T-helper 2 cell treated with Interferon-gamma antibody and Interleukin-4, amounts not matched to agents 5 μg/mL and 100 μg/mL, for 36 hours (primary cell): ENCODE data around the gene TP53RK.

Experiments used
- DNase-seq: peaks from one replicate; pipeline ENCODE4 v3.0.0; 2021; ENCODE audit warnings: low spot score
- H3K27ac Mint-ChIP-seq: one replicate; pipeline ENCODE4 v1.8.0; 2021; ENCODE audit warnings: mild to moderate bottlenecking, mixed read lengths
- H3K27me3 Mint-ChIP-seq: one replicate; pipeline ENCODE4 v1.8.0; 2021; ENCODE audit warnings: low read depth, mixed read lengths
- H3K36me3 Mint-ChIP-seq: one replicate; pipeline ENCODE4 v1.8.0; 2021; ENCODE audit warnings: low read depth, mixed read lengths
- H3K4me1 Mint-ChIP-seq: one replicate; pipeline ENCODE4 v1.8.0; 2021; ENCODE audit warnings: low read depth, mixed read lengths
- H3K4me3 Mint-ChIP-seq: one replicate; pipeline ENCODE4 v1.8.0; 2022; ENCODE audit warnings: mild to moderate bottlenecking, moderate library complexity, mixed read lengths
- H3K9me3 Mint-ChIP-seq: one replicate; pipeline ENCODE4 v1.8.0; 2021; ENCODE audit warnings: mixed read lengths

Gene TP53RK

DNA sequence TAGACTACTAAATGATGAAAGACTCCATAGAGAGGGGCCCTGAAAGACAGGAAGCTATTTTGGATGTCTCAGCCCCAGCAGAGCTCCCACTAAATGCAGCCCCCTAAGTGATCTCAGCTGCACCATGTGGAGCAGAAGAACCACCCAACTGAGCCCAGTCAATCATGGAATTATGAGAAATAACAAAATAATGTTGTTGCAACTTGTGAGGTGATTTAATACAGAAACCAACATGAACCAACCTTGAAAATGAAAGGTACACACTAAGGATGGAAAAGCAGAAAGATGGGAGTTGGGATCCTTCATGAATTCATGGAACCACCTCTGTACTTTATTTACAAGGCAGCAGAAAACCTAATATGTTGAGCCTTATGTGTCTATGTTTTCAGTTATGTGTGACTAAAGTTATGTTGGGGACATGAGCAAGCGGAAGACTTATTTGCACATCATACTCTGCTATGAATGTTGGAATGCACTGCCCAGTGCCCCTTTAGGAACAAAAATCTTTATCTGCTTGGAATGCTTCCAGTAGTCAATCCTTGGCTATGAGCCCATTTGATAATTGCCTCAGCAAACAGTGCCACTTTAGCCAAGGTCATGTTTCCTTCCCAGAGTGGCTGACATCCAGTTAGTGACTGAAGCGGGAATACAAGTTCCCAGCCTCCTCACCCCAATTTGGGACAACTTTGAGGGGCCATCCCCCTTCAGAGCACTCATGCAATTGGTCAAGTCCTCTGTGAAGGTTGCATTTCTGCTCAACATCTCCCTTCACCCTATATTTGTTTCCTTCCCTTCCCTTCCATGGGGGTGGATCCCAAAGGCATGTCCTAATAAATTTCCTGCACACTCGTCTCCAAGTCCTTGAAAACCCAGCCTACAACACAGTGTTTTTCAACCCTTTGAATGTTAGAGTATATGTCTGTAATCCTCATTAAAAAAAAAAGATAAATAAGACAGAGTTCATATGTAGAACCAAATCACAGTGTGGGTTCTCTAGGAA lies 18.4 kb downstream of the TP53RK start:
- Mint-ChIP-seq H3K4me3 (no peak overlapping the region), H3K27ac (no peak overlapping the region), H3K27me3 (no peaks in the 10 kb centered on the region), H3K9me3 (peaks cover 13% of the 10 kb centered on the region), H3K4me1 (no peaks in the 10 kb centered on the region), H3K36me3 (no peaks in the 10 kb centered on the region)
- no peak for DNase-seq

GRCh38 chr20:46670228-46670584 lies 19.0 kb downstream of the TP53RK start:
- no peak overlapping the region for H3K4me3 Mint-ChIP-seq
- H3K9me3 Mint-ChIP-seq, result peaks cover 13% of the 10 kb centered on the region
- no peaks in the 10 kb centered on the region for H3K27me3 Mint-ChIP-seq
- H3K27ac Mint-ChIP-seq, result no peak overlapping the region
- no peak for DNase-seq
- no peaks in the 10 kb centered on the region for H3K4me1 Mint-ChIP-seq
- H3K36me3 Mint-ChIP-seq, result no peaks in the 10 kb centered on the region

DNA sequence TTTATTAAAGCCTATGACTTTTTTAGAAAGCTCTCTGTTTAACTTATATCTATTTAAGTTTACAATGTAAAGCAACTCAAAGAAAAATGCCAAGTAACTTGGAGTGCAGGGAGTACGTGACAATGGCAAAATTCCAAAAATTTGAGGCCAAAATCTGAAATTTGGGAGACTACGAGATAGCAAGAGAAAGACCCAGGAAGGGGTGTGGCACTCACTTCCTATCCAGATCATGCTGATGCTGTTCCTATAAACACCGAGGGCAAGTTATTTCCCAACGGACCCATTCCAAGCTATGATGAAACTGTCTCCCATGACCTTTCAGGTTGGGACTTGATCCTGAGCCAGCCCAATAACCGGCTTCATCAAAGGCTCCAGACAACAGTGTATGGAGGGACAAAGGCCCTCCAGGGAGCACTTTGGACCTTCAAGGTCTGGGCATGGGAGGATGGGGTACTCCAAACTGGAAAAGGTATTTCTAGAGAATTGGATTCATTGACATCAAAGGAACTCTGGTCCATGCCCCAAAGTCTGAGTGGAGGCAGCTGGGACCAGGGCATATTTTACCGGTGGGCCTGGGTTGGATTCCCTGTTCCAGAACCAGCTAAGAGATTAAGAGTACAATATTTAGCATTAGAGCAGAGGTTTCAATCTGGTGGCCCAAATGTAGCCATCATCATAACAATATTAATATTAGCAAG lies 22.3 kb downstream of the TP53RK start:
- Mint-ChIP-seq H3K36me3 (no peaks in the 10 kb centered on the region), H3K27ac (no peak overlapping the region), H3K4me1 (no peaks in the 10 kb centered on the region), H3K9me3 (peaks cover 13% of the 10 kb centered on the region), H3K27me3 (no peaks in the 10 kb centered on the region), H3K4me3 (no peak overlapping the region)
- DNase-seq, result no peak

DNA sequence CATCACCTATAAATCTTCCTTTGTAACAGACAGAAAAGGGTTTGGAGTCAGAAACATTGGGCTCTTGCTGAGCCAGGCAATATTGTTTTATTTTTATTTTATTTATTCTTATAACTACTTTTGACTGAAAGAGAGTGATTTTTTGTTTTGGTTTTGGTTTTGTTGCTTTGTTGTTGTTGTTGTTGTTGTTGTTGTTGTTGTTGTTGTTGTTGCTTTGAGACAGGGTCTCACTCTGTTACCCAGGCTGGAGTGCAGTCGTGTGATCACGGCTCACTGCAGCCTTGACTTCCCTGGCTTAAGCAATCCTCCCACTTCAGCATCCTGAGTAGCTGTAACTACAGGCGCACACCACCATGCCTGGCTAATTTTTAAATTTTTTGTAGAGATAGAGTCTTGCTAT lies 22.9 kb downstream of the TP53RK start:
- Mint-ChIP-seq H3K4me3 (no peak overlapping the region), H3K27me3 (no peaks in the 10 kb centered on the region), H3K9me3 (peaks cover 13% of the 10 kb centered on the region), H3K36me3 (no peaks in the 10 kb centered on the region), H3K4me1 (no peaks in the 10 kb centered on the region), H3K27ac (no peak overlapping the region)
- DNase-seq, result no peak

DNA sequence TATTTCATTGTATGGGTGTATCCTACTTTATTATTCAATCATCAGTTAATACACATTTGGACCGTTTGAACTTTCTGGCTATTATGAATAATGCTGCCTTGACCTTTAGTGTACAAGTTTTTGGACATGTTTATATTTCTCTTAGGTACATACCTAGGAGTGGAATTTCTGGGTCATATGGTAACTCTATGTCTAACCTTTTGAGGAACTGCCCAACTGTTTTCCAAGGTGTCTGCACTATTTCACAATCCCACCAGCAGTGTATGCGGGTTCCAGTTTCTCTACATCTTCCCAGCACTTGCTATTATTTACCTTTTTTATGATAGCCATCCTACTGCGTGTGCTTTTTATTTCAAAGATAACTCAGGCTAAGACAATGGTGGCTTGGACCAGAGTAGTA lies 23.6 kb downstream of the TP53RK start:
- H3K4me1 Mint-ChIP-seq, result no peaks in the 10 kb centered on the region
- DNase-seq, result no peak
- H3K36me3 Mint-ChIP-seq, result no peaks in the 10 kb centered on the region
- no peak overlapping the region for H3K4me3 Mint-ChIP-seq
- peaks cover 10% of the 10 kb centered on the region for H3K9me3 Mint-ChIP-seq
- peaks cover 1% of the 10 kb centered on the region for H3K27me3 Mint-ChIP-seq
- H3K27ac Mint-ChIP-seq, result no peak overlapping the region

- DNase-seq, result no peak
- H3K36me3 Mint-ChIP-seq, result no peaks in the 10 kb centered on the region
- no peaks in the 10 kb centered on the region for H3K4me1 Mint-ChIP-seq
These were observed 25.7 kb downstream of the TP53RK start for GRCh38 chr20:46663531-46663930.

GRCh38 chr20:46661659-46662058 lies 27.6 kb downstream of the TP53RK start:
- H3K27me3 Mint-ChIP-seq, result peaks cover 5% of the 10 kb centered on the region
- H3K4me3 Mint-ChIP-seq, result no peak overlapping the region
- DNase-seq, result no peak
- H3K9me3 Mint-ChIP-seq, result peaks cover 5% of the 10 kb centered on the region
- no peaks in the 10 kb centered on the region for H3K4me1 Mint-ChIP-seq
- H3K27ac Mint-ChIP-seq, result no peak overlapping the region
- no peaks in the 10 kb centered on the region for H3K36me3 Mint-ChIP-seq

More at GRCh38 chr20:46663531-46663930, 25.7 kb downstream of the TP53RK start:
- H3K9me3 Mint-ChIP-seq, result peaks cover 5% of the 10 kb centered on the region
- H3K27ac Mint-ChIP-seq, result no peak overlapping the region
- no peak overlapping the region for H3K4me3 Mint-ChIP-seq
- peaks cover 5% of the 10 kb centered on the region for H3K27me3 Mint-ChIP-seq

DNA sequence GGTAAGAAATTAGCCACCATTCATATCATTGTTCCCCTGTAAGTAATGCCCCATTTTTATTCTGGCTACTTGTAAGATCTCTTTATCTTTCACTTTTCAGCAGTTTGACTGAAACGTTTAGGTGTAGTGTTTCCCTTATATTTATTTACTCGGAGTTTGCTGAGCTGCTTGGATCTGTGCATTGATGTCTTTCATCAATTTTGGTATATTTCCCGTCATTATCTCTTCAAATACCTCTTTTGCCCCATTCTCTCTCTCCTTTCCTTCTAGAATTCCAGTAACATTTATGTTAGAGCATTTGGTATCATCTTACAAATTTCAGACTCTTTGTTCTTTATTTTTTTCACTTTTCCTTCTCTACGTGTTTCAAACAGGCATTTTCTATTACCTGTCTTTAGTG lies 28.8 kb downstream of the TP53RK start:
- Mint-ChIP-seq H3K27me3 (peaks cover 5% of the 10 kb centered on the region), H3K4me3 (no peak overlapping the region), H3K36me3 (no peaks in the 10 kb centered on the region), H3K27ac (no peak overlapping the region), H3K9me3 (peaks cover 5% of the 10 kb centered on the region), H3K4me1 (no peaks in the 10 kb centered on the region)
- DNase-seq, result no peak

DNA sequence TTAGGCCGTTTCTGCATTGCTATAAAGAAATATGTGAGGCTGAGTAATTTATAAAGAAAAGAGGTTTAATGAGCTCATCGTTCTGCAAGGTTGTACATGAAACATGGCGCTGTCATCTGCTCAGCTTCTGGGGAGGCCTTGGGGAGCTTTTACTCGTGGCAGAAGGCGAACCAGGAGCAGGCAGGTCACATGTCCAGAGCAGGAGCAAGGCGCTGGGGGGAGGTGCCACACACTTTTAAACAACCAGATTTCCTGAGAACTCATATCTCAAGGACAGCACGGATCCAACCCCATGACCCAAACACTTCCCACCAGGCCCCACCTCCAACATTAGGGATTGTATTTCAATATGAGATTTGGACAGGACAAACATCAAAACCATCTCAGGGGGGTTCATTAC lies 31.6 kb downstream of the TP53RK start:
- no peak overlapping the region for H3K4me3 Mint-ChIP-seq
- no peak overlapping the region for H3K27ac Mint-ChIP-seq
- no peaks in the 10 kb centered on the region for H3K36me3 Mint-ChIP-seq
- no peaks in the 10 kb centered on the region for H3K4me1 Mint-ChIP-seq
- no peak for DNase-seq
- H3K9me3 Mint-ChIP-seq, result peaks cover 5% of the 10 kb centered on the region
- H3K27me3 Mint-ChIP-seq, result peaks cover 18% of the 10 kb centered on the region

- no peaks in the 10 kb centered on the region for H3K36me3 Mint-ChIP-seq
- peaks cover 5% of the 10 kb centered on the region for H3K9me3 Mint-ChIP-seq
- peaks cover 21% of the 10 kb centered on the region for H3K27me3 Mint-ChIP-seq
- no peaks in the 10 kb centered on the region for H3K4me1 Mint-ChIP-seq
- no peak overlapping the region for H3K4me3 Mint-ChIP-seq
- H3K27ac Mint-ChIP-seq, result no peak overlapping the region
- DNase-seq, result no peak
These were observed 32.1 kb downstream of the TP53RK start for GRCh38 chr20:46657137-46657536.

DNA sequence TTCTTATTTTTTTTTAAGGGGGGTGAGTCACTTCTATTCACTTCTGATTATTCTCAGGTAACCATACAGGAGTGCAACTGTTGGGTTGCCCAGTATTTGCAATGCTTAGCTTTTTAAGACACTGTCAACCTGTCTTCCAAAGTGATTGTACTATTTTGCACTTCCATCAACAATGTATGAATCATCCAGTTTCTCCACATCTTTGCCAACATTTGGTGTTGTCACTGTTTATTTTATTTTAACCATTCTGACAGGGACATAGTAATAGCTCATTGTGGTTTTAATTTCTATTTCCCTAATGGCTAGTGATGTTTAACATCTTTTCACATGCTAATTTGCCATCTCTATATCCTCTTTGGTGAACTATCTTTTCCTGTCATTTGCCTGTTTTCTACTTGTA lies 36.5 kb downstream of the TP53RK start:
- no peak for DNase-seq
- Mint-ChIP-seq H3K4me3 (no peak overlapping the region), H3K27ac (no peak overlapping the region), H3K36me3 (no peaks in the 10 kb centered on the region), H3K27me3 (peaks cover 44% of the 10 kb centered on the region), H3K4me1 (no peaks in the 10 kb centered on the region), H3K9me3 (no peaks in the 10 kb centered on the region)

DNA sequence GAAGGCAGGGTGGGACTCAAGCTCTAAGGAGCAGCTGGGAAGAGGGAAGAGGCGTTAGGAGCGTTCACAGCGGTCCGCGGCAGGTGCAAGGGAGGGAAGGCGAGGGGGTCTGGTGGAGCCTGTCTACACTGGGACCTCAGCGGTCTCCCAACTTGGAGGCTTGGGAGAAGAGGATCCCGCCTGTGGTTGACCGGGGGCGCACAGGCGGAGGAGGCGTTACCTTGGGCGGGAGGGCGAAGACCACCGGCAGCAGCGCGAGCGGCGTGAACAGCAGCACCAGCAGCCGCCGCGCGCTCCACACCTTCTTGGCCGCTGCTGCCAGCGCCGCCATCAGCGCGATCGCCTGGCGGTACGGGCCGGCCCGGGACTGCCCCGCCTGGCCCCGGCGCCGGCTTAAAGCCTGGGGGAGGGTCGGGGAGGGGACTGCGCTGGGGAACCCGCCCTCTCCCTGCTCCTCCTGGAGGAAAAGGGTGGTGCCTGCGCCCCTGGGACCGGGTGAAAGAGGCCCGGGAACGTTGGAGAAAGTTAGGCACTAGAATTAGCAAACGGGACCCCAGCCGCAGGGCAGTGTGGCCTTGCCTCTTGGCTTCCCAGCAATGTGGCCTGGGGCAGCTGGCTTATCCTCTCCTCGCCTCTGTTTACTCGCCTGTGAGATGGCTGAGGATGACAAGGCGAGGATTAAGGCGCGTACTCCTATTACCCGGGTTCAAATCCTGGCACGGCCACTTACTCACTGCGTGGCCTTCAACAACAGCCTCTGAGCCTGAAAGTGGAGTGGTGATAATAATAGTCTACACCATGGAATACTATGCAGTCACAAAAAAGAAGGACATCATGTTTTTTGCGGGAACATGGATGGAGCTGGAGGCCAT lies 37.9 kb downstream of the TP53RK start, which contains the start of gene SLC13A3:
Gene SLC13A3 (minus strand): TSS at position 369 of the 872 bp plus-strand sequence. CDS start 38 bp downstream, at position 331.
- H3K4me3 Mint-ChIP-seq, result no peak within 1 kb of the TSS
- no peak within 1 kb of the TSS for H3K27ac Mint-ChIP-seq
- no peaks in the 10 kb centered on the region for H3K4me1 Mint-ChIP-seq

GRCh38 chr20:46650575-46651090 lies 38.6 kb downstream of the TP53RK start:
- H3K4me3 Mint-ChIP-seq, result no peak overlapping the region
- H3K27me3 Mint-ChIP-seq, result peaks cover 54% of the 10 kb centered on the region
- H3K36me3 Mint-ChIP-seq, result no peaks in the 10 kb centered on the region
- no peaks in the 10 kb centered on the region for H3K4me1 Mint-ChIP-seq
- no peak overlapping the region for H3K27ac Mint-ChIP-seq
- H3K9me3 Mint-ChIP-seq, result no peaks in the 10 kb centered on the region
- DNase-seq, result no peak

More for the DNA sequence above, 37.9 kb downstream of the TP53RK start, which contains the start of gene SLC13A3:
- DNase-seq, result no peak
- Mint-ChIP-seq H3K27me3 (peaks cover 51% of the 10 kb centered on the region), H3K36me3 (no peaks in the 10 kb centered on the region), H3K9me3 (no peaks in the 10 kb centered on the region)
